HG02884 (cell line): ENCODE data around the gene PNPLA2.
A peak's percentile ranks its signal among the peaks of the same experiment; 100 is the strongest.

Experiments
- ATAC-seq: cut with Tn5 transposase; IDR thresholded peaks from one replicate; pipeline ENCODE4 v1.9.1; 2021; ENCODE audit warnings: mild to moderate bottlenecking, moderate library complexity; ENCODE audit not compliant: unreplicated experiment

Gene PNPLA2

DNA sequence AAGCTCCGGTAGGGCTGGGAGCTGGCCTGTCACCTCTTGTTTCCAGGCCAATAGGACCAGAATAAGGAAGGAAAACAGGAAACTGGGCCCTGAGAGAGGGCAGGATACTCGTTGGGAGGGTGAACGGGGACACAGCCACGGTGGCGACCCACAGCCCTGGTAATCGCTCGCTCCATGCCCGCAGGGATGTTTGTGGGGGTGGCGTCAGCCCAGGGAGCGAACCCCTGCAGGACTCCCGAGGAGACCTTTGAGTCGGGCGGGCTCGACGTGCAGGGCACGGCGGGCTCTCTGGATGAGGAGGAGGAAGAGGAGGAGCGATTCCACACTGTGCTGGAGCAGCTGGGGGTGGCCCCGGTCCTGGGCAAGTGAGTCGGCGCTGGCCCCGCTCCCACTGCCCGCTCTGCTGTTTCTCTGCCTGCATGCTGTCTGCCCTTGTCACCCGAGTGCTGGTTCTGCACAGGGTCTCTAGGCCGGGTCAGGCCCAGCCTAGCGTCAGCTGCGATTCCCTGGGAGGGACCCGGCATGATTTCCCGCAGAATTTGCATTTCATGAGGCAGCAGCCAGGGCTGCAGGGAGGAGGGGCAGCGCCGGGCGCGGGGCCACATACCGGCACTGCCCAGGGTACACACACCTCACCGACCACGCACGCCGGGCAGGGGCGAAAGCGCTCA lies 10.6 kb downstream of the PNPLA2 start:
- ATAC-seq: no peak

DNA sequence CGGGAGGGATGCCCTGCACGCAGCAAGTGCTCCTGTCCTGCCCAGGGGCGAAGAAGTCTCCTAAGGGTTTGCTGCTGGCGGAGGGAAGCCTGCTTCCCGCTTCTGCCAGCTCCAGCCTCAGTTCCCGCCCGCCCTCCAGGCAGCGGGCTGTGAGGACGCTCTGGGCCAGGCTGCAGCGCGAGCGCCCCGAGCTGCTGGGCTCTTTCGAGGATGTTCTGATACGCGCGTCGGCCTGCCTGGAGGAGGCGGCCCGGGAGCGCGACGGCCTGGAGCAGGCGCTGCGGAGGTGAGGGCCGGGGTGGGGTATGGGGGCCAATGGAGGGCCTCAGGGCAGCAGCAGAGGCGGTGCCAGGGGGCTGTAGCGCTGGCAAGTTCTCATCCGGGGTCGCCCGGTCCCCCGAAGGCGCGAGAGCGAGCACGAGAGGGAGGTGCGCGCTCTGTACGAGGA lies 11.2 kb downstream of the PNPLA2 start:
- ATAC-seq: no peak

DNA sequence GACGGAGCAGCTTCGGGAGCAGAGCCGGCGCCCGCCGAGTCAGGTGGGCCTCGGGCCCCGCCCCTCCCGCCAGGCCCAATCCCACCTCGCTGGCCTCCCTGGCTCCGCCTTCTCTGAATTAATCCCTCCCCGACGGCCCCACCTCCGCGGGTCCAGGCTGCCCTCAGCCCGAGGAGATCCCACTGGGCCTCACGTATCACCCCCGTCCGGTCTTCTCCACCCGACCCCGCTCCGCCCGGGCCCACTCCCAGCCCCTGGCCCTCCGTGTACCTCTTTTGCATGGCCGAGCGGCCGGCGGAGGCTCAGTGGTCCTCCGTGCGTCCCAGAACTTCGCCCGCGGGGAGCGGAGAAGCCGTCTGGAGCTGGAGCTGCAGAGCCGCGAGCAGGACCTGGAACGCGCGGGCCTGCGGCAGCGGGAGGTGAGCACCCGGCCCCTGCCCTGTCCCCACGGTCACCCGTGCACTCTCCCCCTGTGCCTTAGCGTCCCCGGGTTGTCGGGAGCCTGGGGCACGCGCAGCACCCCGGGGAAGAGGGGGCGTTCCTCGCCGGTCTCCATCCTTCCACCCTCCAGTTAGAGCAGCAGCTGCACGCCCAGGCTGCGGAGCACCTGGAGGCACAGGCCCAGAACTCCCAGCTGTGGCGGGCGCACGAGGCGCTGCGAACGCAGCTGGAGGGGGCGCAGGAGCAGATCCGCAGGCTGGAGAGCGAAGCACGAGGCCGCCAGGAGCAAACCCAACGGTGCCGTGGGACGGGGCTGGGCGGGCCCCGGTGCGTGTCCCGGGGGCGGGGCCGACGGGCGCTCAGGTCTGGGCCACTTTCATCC lies 11.8 kb downstream of the PNPLA2 start:
- no peak for ATAC-seq

DNA sequence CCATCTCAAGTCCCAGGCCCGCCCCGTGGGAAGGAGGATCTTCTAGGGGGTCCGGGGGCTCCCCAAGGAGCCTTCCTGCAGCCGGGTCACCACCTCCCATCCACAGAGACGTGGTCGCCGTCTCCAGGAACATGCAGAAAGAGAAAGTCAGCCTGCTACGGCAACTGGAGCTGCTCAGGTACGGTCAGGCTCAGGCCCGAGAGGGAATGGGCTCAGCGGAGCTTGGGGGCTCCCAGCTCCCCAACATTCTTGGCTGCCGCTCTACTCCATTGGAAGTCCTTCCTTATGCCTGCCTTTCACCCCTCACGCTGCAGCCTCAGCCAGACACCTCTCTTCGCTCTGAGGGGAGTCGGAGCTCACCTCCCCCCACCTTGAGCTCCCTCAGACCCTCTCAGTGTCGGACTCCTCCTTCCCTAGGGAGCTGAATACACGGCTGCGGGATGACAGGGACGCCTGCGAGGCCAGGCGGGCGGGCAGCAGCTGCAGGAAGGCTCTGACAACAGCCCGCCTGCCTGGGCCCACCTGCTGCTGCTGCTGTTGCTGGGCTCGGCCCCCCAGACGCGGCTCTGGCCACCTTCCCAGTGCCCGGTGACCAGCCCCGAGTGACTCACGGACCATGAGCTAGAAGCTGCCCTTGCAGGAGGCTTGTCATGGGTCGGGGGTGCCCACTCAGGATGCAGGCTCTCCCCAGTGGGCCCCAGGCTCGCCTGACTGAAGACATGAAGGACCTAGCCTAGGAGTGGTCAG lies 12.6 kb downstream of the PNPLA2 start:
- ATAC-seq: no peak

DNA sequence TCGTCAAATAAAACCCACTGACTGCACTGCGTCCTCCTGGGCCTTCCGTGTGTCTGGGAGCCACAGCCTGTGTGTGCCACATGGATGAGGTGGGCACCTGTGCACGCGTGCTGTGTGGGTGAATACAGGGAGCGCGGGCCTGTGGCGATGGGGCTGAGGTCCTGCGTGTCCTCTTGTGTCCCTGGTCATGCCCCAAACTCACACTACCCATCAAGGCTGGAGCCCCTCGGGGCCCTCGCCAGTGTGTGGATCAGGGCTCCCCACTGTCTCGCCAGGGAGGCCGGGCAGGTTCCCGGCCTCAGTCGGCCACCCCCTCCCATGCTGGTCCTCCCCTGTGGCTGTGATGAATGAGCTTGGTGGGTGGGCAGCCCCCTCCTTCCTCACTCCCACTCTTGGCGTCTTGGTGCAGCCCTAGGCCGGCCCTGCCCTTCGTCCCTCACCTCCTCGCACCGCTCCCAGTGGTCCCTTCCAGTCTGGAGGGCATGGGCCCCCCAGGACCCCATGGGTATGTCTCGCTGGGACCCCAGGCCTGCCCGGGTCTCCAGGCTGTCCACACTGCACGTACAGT lies 13.3 kb downstream of the PNPLA2 start:
- ATAC-seq: no peak

DNA sequence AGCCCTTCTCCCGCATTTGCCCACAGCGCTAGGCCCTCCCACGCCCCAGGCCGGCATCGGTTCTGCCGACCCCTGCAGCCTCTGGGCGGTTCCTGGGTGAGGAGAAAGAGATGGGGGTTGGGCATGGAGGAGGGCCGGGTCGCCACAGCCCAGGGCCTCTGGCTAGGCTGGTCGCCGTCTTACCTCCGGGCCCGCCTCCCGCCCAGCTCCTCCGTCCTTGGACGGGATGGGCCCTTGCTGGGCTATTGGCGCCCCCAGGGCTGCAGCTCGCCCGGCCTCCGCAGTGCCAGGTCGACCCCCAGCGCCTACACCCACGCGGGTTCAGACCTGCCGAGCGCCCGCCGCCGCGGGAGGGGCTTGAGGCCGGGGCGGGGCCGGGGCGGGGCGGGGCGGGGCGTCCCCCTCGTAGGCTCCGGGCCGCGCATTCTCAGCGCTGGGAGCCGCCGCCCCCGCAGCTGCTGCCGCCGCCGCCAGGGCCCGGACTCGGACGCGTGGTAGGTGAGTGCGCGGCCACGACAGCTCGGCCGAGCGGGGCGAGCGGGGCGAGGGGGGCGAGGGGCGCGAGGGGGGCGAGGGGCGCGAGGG lies 13.9 kb downstream of the PNPLA2 start, which contains the start of gene CD151:
Gene CD151 (plus strand): TSS at position 424 of the 585 bp plus-strand sequence. CDS start 3,118 bp downstream, outside the sequence.
- no peak for ATAC-seq

DNA sequence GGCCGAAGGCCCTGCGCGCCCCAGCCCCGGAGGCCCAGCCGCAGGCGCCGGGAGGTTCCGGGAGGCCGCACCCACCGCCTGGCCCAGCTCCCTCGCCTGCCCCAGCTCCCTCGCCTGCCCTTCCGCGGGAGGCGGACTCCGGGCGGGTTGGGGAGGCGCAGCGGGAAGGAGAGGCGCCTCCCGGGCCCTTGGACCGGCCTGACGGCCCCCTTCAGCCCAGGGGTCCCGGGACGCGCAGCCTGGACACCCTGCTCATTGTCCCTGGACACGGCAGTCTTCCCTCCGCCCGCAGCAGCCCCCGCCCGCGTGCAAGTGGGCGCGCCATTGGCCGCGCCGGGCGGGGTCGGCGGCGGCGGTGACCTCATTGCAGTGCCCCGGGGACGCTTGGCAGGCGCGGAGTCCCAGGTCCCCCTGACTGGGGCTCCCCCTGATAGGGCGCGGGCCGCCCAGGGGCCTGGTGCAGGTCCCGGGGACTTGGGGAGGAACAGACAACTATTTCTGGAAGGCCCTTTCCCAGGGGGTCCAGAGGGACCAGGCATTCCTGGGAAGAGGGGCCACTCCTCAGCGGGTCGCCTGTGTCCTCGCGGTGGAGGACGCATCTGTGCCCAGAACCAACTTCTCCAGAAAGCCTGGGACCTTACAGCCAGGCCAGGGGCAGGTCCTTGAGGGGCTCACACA lies 14.5 kb downstream of the PNPLA2 start:
- ATAC-seq: no peak

DNA sequence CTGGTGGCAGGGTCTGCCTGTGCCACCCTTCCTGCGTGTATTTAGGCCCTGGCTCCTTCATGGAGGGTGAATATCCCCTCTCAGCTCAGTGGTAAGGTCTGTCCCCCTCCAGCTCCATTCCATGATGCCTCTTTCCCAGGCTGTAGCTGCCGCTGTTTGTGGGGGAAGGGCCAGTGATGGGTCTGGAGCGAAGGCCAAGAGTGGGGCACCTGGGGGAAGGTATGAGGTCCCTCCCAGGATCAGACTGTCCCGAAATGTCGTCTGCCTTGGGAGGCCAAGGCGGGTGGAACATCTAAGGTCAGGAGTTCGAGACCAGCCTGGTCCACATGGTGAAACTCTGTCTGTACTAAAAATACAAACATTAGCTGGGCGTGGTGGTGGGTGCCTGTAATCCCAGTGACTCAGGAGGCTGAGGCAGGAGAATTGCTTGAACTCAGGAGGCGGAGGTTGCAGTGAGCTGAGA lies 15.2 kb downstream of the PNPLA2 start:
- ATAC-seq: no peak

DNA sequence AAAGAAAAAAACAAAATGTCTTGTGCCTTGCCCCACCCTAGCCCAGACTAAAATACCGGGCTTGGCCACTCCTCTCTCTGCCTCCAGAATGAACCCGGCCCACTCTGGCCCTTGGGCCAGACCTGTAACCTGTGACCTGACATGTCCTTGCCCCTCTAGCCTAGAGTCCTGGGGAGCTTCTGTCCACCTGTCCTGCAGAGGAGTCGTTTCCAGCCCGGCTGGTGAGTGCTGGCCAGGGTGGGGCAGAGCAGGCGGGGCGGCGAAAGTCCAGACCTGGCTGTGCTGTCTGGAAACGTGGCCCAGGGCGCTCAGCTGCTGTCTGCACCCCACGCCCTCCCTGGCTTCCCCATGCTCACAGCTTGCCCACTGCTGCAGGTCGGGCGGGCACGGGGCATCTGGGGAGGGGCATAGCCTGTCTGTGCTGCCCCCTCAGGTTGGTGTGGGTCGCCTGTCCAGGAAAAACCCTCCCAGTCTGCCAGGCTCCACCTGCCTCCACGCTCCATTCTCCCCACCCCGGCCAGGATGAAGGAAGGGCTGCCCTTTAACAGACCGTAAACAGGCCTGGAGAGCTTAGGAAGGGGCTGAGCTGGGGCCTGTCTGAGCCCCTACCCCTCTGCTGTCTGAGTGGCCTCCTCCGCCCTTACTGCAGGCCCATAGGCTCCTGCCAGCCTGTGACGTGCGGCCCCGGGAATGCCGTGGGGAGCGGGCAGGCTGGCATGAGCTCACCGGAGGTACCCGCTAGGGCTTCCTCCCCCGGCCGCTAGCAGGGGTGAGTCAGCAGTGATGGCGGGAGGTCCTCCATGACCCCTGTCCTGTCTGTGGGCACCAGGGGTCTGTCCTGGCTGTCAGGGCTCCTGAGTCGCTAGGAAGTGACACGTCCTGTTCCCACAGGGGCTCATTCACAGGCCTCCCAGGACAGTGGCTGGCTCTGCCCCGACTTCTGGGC lies 15.9 kb downstream of the PNPLA2 start:
- no peak for ATAC-seq

DNA sequence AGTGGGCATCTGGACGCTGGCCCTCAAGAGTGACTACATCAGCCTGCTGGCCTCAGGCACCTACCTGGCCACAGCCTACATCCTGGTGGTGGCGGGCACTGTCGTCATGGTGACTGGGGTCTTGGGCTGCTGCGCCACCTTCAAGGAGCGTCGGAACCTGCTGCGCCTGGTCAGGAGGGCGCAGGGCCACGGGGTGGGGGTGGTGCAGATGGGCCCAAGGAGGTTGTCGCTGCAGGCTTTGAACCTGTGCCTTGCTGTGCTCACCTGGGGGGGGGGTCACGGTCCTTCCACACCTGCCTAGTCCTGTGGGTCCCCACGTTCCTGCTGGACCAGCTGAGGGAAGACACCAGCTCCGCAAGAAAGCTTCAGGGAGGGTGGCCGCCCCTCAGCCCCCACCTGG lies 17.6 kb downstream of the PNPLA2 start:
- ATAC-seq: no peak

DNA sequence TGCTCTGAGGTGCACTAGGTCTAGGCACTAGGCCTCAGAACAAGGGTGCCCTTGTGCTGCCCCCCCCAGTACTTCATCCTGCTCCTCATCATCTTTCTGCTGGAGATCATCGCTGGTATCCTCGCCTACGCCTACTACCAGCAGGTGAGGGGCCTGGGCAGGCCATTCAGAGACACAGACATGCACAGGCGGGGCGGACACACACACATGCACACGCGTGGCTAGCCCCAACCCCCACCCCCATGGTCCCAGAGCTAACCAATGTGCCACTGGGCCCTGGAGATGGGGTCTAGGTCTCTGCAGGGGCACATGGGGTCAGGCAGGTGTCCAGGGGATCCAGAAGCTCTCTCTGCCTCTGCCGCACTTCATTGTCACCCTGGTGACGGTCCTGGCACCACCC lies 18.0 kb downstream of the PNPLA2 start:
- no peak for ATAC-seq

DNA sequence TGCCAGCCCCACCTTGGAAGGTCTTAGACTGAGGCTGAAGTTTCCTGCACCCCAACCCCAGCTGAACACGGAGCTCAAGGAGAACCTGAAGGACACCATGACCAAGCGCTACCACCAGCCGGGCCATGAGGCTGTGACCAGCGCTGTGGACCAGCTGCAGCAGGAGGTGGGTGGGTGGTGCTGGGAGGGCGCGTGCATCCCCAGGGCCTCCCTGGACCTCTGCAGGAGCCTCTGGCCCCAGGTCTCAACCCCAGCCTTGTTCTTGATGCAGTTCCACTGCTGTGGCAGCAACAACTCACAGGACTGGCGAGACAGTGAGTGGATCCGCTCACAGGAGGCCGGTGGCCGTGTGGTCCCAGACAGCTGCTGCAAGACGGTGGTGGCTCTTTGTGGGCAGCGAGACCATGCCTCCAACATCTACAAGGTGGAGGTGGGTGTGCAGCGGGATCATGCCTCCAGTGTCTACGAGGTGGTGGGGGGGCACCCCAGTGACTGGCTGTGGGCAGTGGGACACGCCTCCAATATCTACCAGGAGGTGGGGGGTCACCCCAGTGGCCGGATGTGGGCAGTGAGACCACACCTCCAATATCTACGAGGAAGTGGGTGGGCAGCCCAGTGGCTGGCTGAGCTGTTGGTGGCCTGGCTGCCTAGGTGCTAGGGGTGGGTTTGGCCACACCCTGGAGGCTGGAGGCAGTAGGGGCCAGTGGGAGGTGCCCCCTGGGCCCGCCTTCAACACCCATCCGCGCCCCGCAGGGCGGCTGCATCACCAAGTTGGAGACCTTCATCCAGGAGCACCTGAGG lies 18.7 kb downstream of the PNPLA2 start:
- no peak for ATAC-seq

DNA sequence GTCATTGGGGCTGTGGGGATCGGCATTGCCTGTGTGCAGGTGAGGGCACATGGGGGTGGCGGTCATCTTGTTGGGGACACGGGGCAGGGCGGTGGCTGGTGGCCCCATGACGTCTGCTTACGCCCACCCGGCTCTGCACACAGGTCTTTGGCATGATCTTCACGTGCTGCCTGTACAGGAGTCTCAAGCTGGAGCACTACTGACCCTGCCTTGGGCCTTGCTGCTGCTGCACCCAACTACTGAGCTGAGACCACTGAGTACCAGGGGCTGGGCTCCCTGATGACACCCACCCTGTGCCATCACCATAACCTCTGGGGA lies 19.2 kb downstream of the PNPLA2 start:
- no peak for ATAC-seq

DNA sequence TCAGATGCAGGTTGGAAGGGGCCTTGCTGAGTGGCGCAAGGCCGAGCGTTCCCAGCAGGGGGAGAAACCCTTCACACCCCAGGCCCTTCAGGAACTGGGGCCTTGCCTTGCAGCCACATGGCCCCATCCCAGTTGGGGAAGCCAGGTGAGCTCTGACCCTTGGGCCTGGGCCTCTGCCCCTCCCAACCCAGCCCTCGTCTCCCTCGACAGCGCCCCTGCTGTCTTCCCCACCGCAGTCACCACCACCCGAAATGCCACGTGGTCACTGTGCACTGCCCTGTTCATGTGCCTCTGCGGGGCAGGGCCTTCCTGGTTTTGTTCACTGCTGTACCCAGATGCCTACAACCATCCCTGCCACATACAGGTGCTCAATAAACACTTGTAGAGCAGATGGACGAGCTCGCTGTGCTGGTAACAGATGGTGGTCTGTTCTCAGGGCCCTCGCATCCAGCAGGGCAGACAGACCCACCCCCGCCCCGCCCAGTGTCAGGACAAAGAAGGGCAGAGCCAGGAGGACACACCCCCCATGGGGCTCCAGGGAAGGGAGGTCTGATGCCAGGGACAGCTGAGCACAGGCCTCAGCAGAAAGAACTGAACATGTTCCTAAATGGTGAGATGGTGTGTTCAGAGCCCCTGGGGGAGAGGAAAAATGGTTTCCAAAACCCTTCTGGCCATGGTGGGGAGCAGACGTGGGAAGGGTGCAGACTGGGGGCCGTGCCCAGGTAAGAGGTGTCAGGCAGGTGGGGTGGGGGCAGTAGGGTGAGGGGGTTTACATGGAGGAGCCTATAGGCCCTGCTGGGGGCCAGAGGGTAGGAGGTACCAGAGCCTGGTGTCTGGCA lies 19.9 kb downstream of the PNPLA2 start:
- no peak for ATAC-seq

DNA sequence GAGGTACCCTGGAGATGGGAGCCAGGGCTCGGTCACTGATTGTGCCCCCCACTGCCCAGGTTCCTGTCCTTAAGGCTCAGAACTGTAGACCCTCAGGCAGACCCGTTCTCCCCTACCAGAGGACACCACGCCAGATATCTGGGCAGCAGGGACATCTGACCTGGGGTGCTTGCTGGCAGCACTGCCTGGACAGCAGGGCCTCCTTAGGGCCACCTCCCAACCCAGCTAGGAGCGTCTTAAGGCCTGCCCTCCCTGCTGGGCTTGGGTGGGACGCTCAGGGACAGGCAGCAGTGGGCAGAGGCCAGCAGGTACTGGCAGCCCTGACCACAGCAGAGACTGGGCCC lies 20.5 kb downstream of the PNPLA2 start:
- ATAC-seq: no peak

DNA sequence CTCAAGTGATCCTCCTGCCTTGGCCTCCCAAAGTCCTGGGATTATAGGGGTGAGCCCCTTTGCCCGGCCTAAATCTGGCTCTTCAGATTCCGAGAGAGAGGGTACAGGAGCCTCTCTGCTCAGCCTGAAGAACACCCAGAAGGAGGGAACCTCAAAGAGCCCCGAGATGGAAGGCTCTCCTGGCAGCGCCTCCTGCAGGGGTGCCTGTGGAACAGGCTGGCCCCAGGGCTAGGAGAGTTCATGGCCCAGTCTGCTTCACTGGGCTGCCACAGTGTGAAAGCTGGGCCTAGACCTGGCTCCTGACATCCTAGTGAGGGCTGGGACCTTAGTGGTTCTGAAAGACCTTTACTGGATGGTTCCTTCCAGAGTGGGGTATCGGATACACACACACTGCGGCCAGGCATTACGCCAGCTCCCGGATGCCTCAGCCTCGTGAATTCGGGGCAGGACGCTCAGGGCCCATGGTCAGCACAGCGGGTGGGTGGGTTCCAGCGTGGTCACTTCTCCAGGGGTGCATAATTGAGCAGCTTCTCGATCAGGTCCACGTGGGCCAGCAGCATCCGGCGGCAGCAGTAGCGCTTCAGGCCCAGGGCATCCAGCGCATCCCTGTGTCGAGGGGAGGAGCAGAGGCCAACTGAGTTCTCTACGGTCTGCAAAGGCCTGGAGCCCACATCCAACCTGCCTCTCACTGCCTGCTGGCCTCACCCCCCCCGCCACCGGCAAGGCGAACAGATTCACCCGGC lies 21.3 kb downstream of the PNPLA2 start:
- ATAC-seq: no peak

DNA sequence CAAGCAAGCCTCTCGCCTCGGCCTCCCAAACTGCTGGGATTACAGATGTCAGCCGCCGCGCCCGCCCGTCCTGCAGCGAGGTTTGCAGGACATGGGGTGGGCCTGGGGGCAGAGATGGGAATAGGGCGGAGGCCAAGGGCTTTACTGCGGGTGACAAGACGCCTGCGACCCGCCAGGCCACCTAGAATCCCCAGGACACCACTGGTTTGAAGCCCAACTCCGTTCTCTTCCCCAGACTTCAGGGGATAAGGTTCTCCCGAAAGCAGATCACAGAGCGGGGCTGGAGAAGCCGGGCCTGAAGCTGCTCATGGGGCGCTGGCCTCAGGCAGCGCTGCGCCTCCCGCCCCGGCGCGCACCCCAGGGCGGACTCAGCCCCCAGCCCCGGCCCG lies 23.3 kb downstream of the PNPLA2 start:
- ATAC-seq: peak; percentile 25
